ENCODE results near the gene SAMD3.
"Not testable (repeated sequence)": the region's sequence is repeated elsewhere in the genome, so short reads cannot be mapped to it uniquely, and the experiment has no call there.

SAMD3 gene

GRCh38 chr6:130156908-130157307 is 65.8 kb downstream of the SAMD3 start:
- no peaks in the 10 kb centered on the region for H3K27me3 ChIP-seq (ENCODE audit: insufficient read depth, low read length)
- no peaks in the 10 kb centered on the region for H3K36me3 ChIP-seq (ENCODE audit: insufficient read depth, low read length)
- no peak overlapping the region for H2AFZ ChIP-seq (ENCODE audit: low read length, unreplicated experiment)
- H3K4me3 ChIP-seq (ENCODE audit: low read depth, low read length): no peak overlapping the region
- no peaks in the 10 kb centered on the region for H3K4me1 ChIP-seq (ENCODE audit: control insufficient read depth, insufficient read depth, low read length, unreplicated experiment)
- H3K27ac ChIP-seq (ENCODE audit: low read depth, low read length): no peak overlapping the region
- no peaks in the 10 kb centered on the region for H3K79me2 ChIP-seq (ENCODE audit: control insufficient read depth, insufficient read depth, low read length, unreplicated experiment)

GRCh38 chr6:130152908-130153510 is 69.7 kb downstream of the SAMD3 start:
- Histone ChIP-seq H3K4me1 (ENCODE audit: control insufficient read depth, insufficient read depth, low read length, unreplicated experiment) (no peaks in the 10 kb centered on the region), H3K4me3 (ENCODE audit: low read depth, low read length) (no peak overlapping the region), H3K79me2 (ENCODE audit: control insufficient read depth, insufficient read depth, low read length, unreplicated experiment) (no peaks in the 10 kb centered on the region)

GRCh38 chr6:130150906-130151305 is 71.8 kb downstream of the SAMD3 start:
- no peaks in the 10 kb centered on the region for H3K36me3 ChIP-seq (ENCODE audit: insufficient read depth, low read length)
- no peak overlapping the region for H3K4me3 ChIP-seq (ENCODE audit: low read depth, low read length)
- no peaks in the 10 kb centered on the region for H3K27me3 ChIP-seq (ENCODE audit: insufficient read depth, low read length)
- no peaks in the 10 kb centered on the region for H3K79me2 ChIP-seq (ENCODE audit: control insufficient read depth, insufficient read depth, low read length, unreplicated experiment)
- H3K4me1 ChIP-seq (ENCODE audit: control insufficient read depth, insufficient read depth, low read length, unreplicated experiment): no peaks in the 10 kb centered on the region
- H3K27ac ChIP-seq (ENCODE audit: low read depth, low read length): no peak overlapping the region
- no peak overlapping the region for H2AFZ ChIP-seq (ENCODE audit: low read length, unreplicated experiment)

More at GRCh38 chr6:130152908-130153510, 69.7 kb downstream of the SAMD3 start:
- Histone ChIP-seq H3K27me3 (ENCODE audit: insufficient read depth, low read length) (no peaks in the 10 kb centered on the region), H2AFZ (ENCODE audit: low read length, unreplicated experiment) (no peak overlapping the region), H3K27ac (ENCODE audit: low read depth, low read length) (no peak overlapping the region), H3K36me3 (ENCODE audit: insufficient read depth, low read length) (no peaks in the 10 kb centered on the region)

- not testable (repeated sequence) for H3K4me1 ChIP-seq (ENCODE audit: control insufficient read depth, insufficient read depth, low read length, unreplicated experiment); H3K27me3 ChIP-seq (ENCODE audit: insufficient read depth, low read length); H3K79me2 ChIP-seq (ENCODE audit: control insufficient read depth, insufficient read depth, low read length, unreplicated experiment); H3K27ac ChIP-seq (ENCODE audit: low read depth, low read length); H2AFZ ChIP-seq (ENCODE audit: low read length, unreplicated experiment); H3K36me3 ChIP-seq (ENCODE audit: insufficient read depth, low read length); H3K4me3 ChIP-seq (ENCODE audit: low read depth, low read length)
These were observed 73.7 kb downstream of the SAMD3 start for GRCh38 chr6:130149016-130149415.

- no peaks in the 10 kb centered on the region for H3K36me3 ChIP-seq (ENCODE audit: insufficient read depth, low read length)
- no peak overlapping the region for H3K4me3 ChIP-seq (ENCODE audit: low read depth, low read length)
- no peaks in the 10 kb centered on the region for H3K79me2 ChIP-seq (ENCODE audit: control insufficient read depth, insufficient read depth, low read length, unreplicated experiment)
- no peak overlapping the region for H2AFZ ChIP-seq (ENCODE audit: low read length, unreplicated experiment)
- H3K27me3 ChIP-seq (ENCODE audit: insufficient read depth, low read length): no peaks in the 10 kb centered on the region
- H3K4me1 ChIP-seq (ENCODE audit: control insufficient read depth, insufficient read depth, low read length, unreplicated experiment): no peaks in the 10 kb centered on the region
- H3K27ac ChIP-seq (ENCODE audit: low read depth, low read length): no peak overlapping the region
These were observed 74.6 kb downstream of the SAMD3 start for GRCh38 chr6:130148181-130148580.

GRCh38 chr6:130147111-130147510 is 75.6 kb downstream of the SAMD3 start:
- Histone ChIP-seq H3K36me3 (ENCODE audit: insufficient read depth, low read length) (no peaks in the 10 kb centered on the region), H3K79me2 (ENCODE audit: control insufficient read depth, insufficient read depth, low read length, unreplicated experiment) (no peaks in the 10 kb centered on the region), H3K27me3 (ENCODE audit: insufficient read depth, low read length) (no peaks in the 10 kb centered on the region), H2AFZ (ENCODE audit: low read length, unreplicated experiment) (no peak overlapping the region), H3K27ac (ENCODE audit: low read depth, low read length) (no peak overlapping the region), H3K4me3 (ENCODE audit: low read depth, low read length) (no peak overlapping the region), H3K4me1 (ENCODE audit: control insufficient read depth, insufficient read depth, low read length, unreplicated experiment) (no peaks in the 10 kb centered on the region)

- Histone ChIP-seq H3K4me1 (ENCODE audit: control insufficient read depth, insufficient read depth, low read length, unreplicated experiment) (no peaks in the 10 kb centered on the region), H3K36me3 (ENCODE audit: insufficient read depth, low read length) (no peaks in the 10 kb centered on the region), H3K27me3 (ENCODE audit: insufficient read depth, low read length) (no peaks in the 10 kb centered on the region), H2AFZ (ENCODE audit: low read length, unreplicated experiment) (no peak overlapping the region), H3K27ac (ENCODE audit: low read depth, low read length) (no peak overlapping the region), H3K79me2 (ENCODE audit: control insufficient read depth, insufficient read depth, low read length, unreplicated experiment) (no peaks in the 10 kb centered on the region), H3K4me3 (ENCODE audit: low read depth, low read length) (no peak overlapping the region)
These were observed 79.0 kb downstream of the SAMD3 start for GRCh38 chr6:130143709-130144108.

GRCh38 chr6:130140084-130140483 is 82.7 kb downstream of the SAMD3 start:
- no peaks in the 10 kb centered on the region for H3K79me2 ChIP-seq (ENCODE audit: control insufficient read depth, insufficient read depth, low read length, unreplicated experiment)
- H3K4me3 ChIP-seq (ENCODE audit: low read depth, low read length): no peak overlapping the region
- H3K27me3 ChIP-seq (ENCODE audit: insufficient read depth, low read length): no peaks in the 10 kb centered on the region
- no peaks in the 10 kb centered on the region for H3K36me3 ChIP-seq (ENCODE audit: insufficient read depth, low read length)
- H3K4me1 ChIP-seq (ENCODE audit: control insufficient read depth, insufficient read depth, low read length, unreplicated experiment): no peaks in the 10 kb centered on the region
- no peak overlapping the region for H2AFZ ChIP-seq (ENCODE audit: low read length, unreplicated experiment)
- H3K27ac ChIP-seq (ENCODE audit: low read depth, low read length): no peak overlapping the region

- H3K4me3 ChIP-seq (ENCODE audit: low read depth, low read length): no peak overlapping the region
- H3K79me2 ChIP-seq (ENCODE audit: control insufficient read depth, insufficient read depth, low read length, unreplicated experiment): no peaks in the 10 kb centered on the region
- no peaks in the 10 kb centered on the region for H3K36me3 ChIP-seq (ENCODE audit: insufficient read depth, low read length)
- H3K27ac ChIP-seq (ENCODE audit: low read depth, low read length): no peak overlapping the region
- no peaks in the 10 kb centered on the region for H3K27me3 ChIP-seq (ENCODE audit: insufficient read depth, low read length)
- no peaks in the 10 kb centered on the region for H3K4me1 ChIP-seq (ENCODE audit: control insufficient read depth, insufficient read depth, low read length, unreplicated experiment)
- H2AFZ ChIP-seq (ENCODE audit: low read length, unreplicated experiment): no peak overlapping the region
These were observed 83.9 kb downstream of the SAMD3 start for GRCh38 chr6:130138909-130139242.

GRCh38 chr6:130138116-130138908 is 84.4 kb downstream of the SAMD3 start:
- H3K27ac ChIP-seq (ENCODE audit: low read depth, low read length): no peak overlapping the region
- no peaks in the 10 kb centered on the region for H3K4me1 ChIP-seq (ENCODE audit: control insufficient read depth, insufficient read depth, low read length, unreplicated experiment)
- no peaks in the 10 kb centered on the region for H3K36me3 ChIP-seq (ENCODE audit: insufficient read depth, low read length)
- no peak overlapping the region for H3K4me3 ChIP-seq (ENCODE audit: low read depth, low read length)
- no peak overlapping the region for H2AFZ ChIP-seq (ENCODE audit: low read length, unreplicated experiment)
- H3K27me3 ChIP-seq (ENCODE audit: insufficient read depth, low read length): no peaks in the 10 kb centered on the region
- no peaks in the 10 kb centered on the region for H3K79me2 ChIP-seq (ENCODE audit: control insufficient read depth, insufficient read depth, low read length, unreplicated experiment)

GRCh38 chr6:130136798-130137197 is 86.0 kb downstream of the SAMD3 start:
- Histone ChIP-seq H2AFZ (ENCODE audit: low read length, unreplicated experiment) (no peak overlapping the region), H3K79me2 (ENCODE audit: control insufficient read depth, insufficient read depth, low read length, unreplicated experiment) (no peaks in the 10 kb centered on the region), H3K4me1 (ENCODE audit: control insufficient read depth, insufficient read depth, low read length, unreplicated experiment) (no peaks in the 10 kb centered on the region), H3K27ac (ENCODE audit: low read depth, low read length) (no peak overlapping the region), H3K4me3 (ENCODE audit: low read depth, low read length) (no peak overlapping the region), H3K36me3 (ENCODE audit: insufficient read depth, low read length) (no peaks in the 10 kb centered on the region), H3K27me3 (ENCODE audit: insufficient read depth, low read length) (no peaks in the 10 kb centered on the region)

Data from ACC112 (cell line).